ENCODE measurements around the gene RNF151.

- TF ChIP-seq CTCF (IDR thresholded peaks at IDR 0.05) (peak in 1 of 4 donors; percentile 18), POLR2A (IDR thresholded peaks at IDR 0.05) (peak; percentile 88)
These were observed 5.3 kb downstream of the RNF151 start, which contains the start of gene TBL3 for GRCh38 chr16:1971796-1972489.

All from right lobe of liver (tissue), 4 donors.